Measurements from ENCODE around the gene DUSP15. TPM values are rescaled to one million over a fixed set of nuclear protein-coding genes. Genes with fewer than 3 reads are reported as not detected.

Gene DUSP15
- total and polyA plus RNA-seq, 12 donors, result 0.90 to 7.2 (median 5.0) TPM

DNA sequence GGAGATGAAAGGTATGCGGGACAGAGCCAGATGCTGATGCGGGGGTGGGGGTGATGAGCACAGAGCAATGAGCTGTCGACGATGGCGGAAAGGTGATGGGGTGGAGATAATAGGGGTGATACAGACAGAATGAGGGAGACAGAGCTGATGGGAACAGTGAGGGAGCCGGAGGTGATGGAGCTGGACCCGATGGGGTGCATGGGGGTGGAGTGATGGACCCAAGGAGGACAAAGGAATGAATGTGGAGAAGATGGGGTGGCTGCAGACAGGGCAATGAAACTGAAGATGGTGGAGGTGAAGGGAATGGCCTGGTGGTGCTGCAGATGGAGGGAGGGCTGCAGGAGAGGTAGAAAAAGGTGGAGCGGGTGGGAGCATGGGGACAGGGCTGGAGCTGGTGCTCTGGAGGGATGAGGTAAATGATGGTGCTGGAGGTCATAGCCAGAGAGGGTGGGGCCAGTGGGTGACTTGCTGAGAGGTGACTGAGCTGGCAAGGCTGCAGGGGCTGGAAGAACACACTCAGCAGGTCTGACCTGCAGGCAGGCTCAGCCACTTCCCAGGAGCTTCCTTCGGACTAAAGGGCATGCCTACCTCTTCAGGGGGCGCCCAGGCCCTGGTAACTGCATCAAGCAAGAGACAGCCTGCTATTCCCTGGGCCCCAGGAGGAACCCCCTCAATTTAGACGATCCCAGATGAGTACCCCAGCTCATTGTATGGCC, 18.9 kb downstream of the DUSP15 start:
- intact Hi-C loops (cut with DNase I), result loop anchor here (5.0 to 10.0 kb wide), 5 partner anchors 101 to 243 kb away; partner anchors contain the start of gene PDRG1 (in 3 of the 10)
- Histone ChIP-seq H3K4me1 (peaks cover 0 to 4% (median 0%) of the 10 kb centered on the region in 9 donors), H3K27me3 (peaks cover 0 to 65% (median 44%) of the 10 kb centered on the region in 7 donors), H3K9me3 (no peaks in the 10 kb centered on the region), H3K36me3 (no peaks in the 10 kb centered on the region), H3K27ac (no peak overlapping the region), H3K4me3 (no peak overlapping the region)
- WGBS, 2 donors, result 55 to 68% methylated on average over 11 of the region's 11 CpGs
- ATAC-seq, result no peak
- DNase-seq, result no peak
- TF ChIP-seq, protein P1, sequence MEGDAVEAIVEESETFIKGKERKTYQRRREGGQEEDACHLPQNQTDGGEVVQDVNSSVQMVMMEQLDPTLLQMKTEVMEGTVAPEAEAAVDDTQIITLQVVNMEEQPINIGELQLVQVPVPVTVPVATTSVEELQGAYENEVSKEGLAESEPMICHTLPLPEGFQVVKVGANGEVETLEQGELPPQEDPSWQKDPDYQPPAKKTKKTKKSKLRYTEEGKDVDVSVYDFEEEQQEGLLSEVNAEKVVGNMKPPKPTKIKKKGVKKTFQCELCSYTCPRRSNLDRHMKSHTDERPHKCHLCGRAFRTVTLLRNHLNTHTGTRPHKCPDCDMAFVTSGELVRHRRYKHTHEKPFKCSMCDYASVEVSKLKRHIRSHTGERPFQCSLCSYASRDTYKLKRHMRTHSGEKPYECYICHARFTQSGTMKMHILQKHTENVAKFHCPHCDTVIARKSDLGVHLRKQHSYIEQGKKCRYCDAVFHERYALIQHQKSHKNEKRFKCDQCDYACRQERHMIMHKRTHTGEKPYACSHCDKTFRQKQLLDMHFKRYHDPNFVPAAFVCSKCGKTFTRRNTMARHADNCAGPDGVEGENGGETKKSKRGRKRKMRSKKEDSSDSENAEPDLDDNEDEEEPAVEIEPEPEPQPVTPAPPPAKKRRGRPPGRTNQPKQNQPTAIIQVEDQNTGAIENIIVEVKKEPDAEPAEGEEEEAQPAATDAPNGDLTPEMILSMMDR (IDR thresholded peaks at IDR 0.05), result no peak

DNA sequence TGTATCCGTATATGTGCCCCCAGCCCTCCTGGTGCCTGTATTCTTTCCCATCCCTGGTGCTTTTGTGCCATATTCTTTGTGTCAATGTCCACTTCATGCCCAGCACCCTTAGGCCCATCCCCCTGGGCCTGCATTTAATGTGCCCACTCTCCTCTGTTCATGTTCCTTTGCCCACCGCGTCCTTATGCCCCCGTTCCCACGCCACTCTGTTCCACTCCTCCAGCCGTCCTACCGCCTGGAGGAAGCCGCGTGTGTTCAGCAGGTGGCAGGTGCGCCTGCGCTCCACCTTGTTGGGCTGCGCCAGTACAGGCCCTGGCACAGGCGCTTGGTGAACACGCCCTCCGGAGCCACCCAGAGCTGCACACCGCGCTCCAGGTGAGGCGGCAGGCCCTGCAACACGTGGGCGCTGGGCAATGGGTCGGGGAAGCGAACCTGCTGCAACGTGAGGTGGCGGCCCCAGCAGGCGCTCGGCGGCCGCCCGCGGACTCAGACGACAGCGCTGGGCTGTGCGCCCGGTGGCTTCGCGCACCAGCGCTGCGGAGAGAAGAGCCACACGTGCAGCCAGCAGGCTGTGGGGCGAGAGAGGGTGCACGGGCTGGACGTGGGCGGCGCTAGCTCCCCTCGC, 20.9 kb downstream of the DUSP15 start:
- TF ChIP-seq, protein P1 (IDR thresholded peaks at IDR 0.05), result no peak
- peaks cover 0 to 51% (median 39%) of the 10 kb centered on the region in 7 donors for H3K27me3 ChIP-seq
- peaks cover 0 to 18% (median 0%) of the 10 kb centered on the region in 9 donors for H3K4me1 ChIP-seq
- 24 to 27% methylated on average over 45 of the region's 45 CpGs for WGBS, 2 donors
- no peaks in the 10 kb centered on the region for H3K9me3 ChIP-seq
- no peaks in the 10 kb centered on the region for H3K36me3 ChIP-seq
- no peak overlapping the region for H3K27ac ChIP-seq
- no peak overlapping the region for H3K4me3 ChIP-seq
- intact Hi-C loops (cut with DNase I), result loop anchor here in 1 of 10 donors (10.0 kb wide), 1 partner anchor 235 kb away; no protein-coding TSS in a partner anchor
- no peak for DNase-seq
- no peak for ATAC-seq

DNA sequence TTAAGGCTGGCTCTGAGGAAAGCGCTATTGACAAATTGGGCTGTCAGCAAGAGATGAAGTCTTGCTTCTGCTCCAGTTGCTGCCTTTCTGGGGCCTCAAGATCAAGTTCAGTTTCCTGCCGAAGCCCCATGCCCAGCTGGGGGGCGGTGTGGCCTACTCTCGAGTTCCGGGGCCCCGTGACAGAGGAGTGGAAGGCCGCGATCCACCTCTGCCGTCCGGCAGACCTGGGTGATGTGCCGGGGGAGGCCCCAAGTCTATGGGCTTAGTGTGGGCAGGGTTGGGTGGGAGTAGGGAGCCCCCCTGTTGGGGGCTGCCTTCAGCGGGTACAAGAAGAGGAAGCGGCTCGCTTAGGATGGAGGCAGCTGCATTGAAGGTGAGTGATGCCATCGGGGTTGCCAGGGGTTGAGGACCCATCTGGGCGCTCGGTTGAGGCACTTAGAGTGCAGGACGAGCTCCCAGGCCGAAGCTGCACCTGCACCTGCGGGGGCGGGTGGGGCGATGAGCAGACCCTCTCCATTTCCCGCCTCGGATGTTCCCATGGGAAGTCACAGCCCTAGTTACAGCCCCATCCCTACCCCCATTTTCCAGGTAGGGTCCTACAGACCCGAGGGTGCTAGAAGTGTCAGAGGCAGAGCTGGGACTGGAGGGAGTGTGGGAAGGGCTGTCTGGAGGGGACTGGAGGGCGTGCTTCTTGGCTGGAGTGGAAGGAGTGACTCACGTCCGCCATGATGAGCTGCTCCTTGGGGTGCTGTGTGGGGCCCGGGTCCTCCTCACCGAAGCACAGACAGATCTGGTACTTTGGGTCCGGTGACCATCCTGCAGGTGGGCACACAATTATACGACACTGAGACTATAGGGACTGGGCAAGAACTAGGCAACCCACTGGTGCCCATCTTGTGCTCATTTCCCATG, 22.0 kb downstream of the DUSP15 start:
- ATAC-seq (no peak), DNase-seq (no peak)
- Histone ChIP-seq H3K4me1 (peaks cover 0 to 21% (median 2%) of the 10 kb centered on the region in 9 donors), H3K27me3 (peaks cover 0 to 41% (median 39%) of the 10 kb centered on the region in 7 donors), H3K36me3 (no peaks in the 10 kb centered on the region), H3K27ac (no peak overlapping the region), H3K4me3 (no peak overlapping the region), H3K9me3 (no peaks in the 10 kb centered on the region)
- WGBS, 2 donors, result 89 to 90% methylated on average over 32 of the region's 32 CpGs
- TF ChIP-seq, protein P1 (IDR thresholded peaks at IDR 0.05), result no peak
- intact Hi-C loops (cut with DNase I), result loop anchor here in 1 of 10 donors (10.0 kb wide), 1 partner anchor 236 kb away; no protein-coding TSS in a partner anchor

DNA sequence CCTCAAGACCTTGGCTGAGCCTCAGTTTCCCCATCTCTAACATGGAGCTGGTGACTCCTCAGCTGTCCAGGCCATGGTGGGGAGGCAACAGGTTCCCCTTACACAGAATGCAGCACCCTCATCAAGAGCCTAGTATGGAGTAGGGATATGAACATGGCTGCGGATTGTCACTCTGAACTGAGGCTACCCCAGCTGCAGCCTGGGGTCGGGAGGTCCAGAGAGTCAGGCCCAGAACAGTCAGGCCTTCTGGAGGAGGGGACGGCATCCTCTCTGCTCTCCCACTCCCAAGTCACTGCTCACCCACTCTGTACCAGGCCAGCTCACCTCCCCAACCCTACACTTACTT, 23.6 kb downstream of the DUSP15 start:
- Histone ChIP-seq H3K27me3 (peaks cover 0 to 39% (median 33%) of the 10 kb centered on the region in 7 donors), H3K9me3 (no peaks in the 10 kb centered on the region), H3K27ac (no peak overlapping the region), H3K4me1 (peaks cover 4 to 37% (median 17%) of the 10 kb centered on the region in 9 donors), H3K4me3 (no peak overlapping the region), H3K36me3 (no peaks in the 10 kb centered on the region)
- ATAC-seq (no peak), DNase-seq (no peak)
- WGBS, 2 donors, result 51 to 76% methylated on average over 3 of the region's 3 CpGs
- intact Hi-C loops (cut with DNase I), result loop anchor here in 4 of 10 donors (1.0 to 10.0 kb wide), 3 partner anchors 23 to 238 kb away; no protein-coding TSS in a partner anchor
- TF ChIP-seq, protein P1 (IDR thresholded peaks at IDR 0.05), result no peak
